OCI-LY1 (cell line): ENCODE measurements around the gene DPP7.

Experiments used
- H2AFZ ChIP-seq: fragments of 200-600 bp; sonication (generic), shearing (Covaris generic); 2 replicates; pipeline ENCODE4 v1.6.0; 2014; ENCODE audit warnings: antibody characterized with exemption, mild to moderate bottlenecking, low read length
- H3F3A ChIP-seq: fragments of 200-600 bp; sonication (generic), shearing (Covaris generic); 2 replicates; pipeline ENCODE4 v1.6.0; 2014; ENCODE audit warnings: mild to moderate bottlenecking, antibody characterized with exemption, low read length, moderate library complexity; ENCODE audit not compliant: insufficient read depth
- H3K27ac ChIP-seq: fragments of 200-600 bp; sonication (generic); 2 replicates; pipeline ENCODE4 v1.5.1; 2014; ENCODE audit warnings: low read length, mixed run types, mild to moderate bottlenecking, low read depth; ENCODE audit not compliant: poor library complexity, severe bottlenecking
- H3K27me3 ChIP-seq: fragments of 200-600 bp; sonication (generic); 2 replicates; pipeline ENCODE4 v1.6.0; 2014; ENCODE audit warnings: antibody characterized with exemption, mild to moderate bottlenecking, low read length, moderate library complexity; ENCODE audit not compliant: insufficient read depth
- H3K36me3 ChIP-seq: fragments of 200-600 bp; sonication (generic); 2 replicates; pipeline ENCODE4 v1.6.1; 2014; ENCODE audit warnings: mild to moderate bottlenecking, antibody characterized with exemption, low read length, moderate library complexity, mixed read lengths; ENCODE audit not compliant: insufficient read depth
- H3K4me1 ChIP-seq: fragments of 200-600 bp; sonication (generic); 2 replicates; pipeline ENCODE4 v1.5.1; 2014; ENCODE audit warnings: mild to moderate bottlenecking, low read length, moderate library complexity; ENCODE audit not compliant: insufficient read depth, severe bottlenecking
- H3K4me2 ChIP-seq: fragments of 200-600 bp; sonication (generic), shearing (Covaris generic); 2 replicates; pipeline ENCODE4 v1.6.1; 2014; ENCODE audit warnings: low read length
- H3K4me3 ChIP-seq: fragments of 200-600 bp; sonication (generic); 2 replicates; pipeline ENCODE4 v1.5.1; 2014; ENCODE audit warnings: low read length, low read depth, mild to moderate bottlenecking, mixed read lengths; ENCODE audit not compliant: poor library complexity, severe bottlenecking
- H3K79me2 ChIP-seq: fragments of 200-600 bp; shearing (Covaris generic); 2 replicates; pipeline ENCODE4 v1.6.1; 2016; ENCODE audit warnings: mixed run types, low read length, mixed read lengths; ENCODE audit not compliant: insufficient read depth
- H3K9ac ChIP-seq: fragments of 200-600 bp; sonication (generic), shearing (Covaris generic); 2 replicates; pipeline ENCODE4 v1.6.1; 2014; ENCODE audit warnings: mild to moderate bottlenecking, low read length, mixed read lengths
- H3K9me2 ChIP-seq: fragments of 200-600 bp; sonication (generic), shearing (Covaris generic); 2 replicates; pipeline ENCODE4 v1.6.1; 2014; ENCODE audit warnings: low read depth, mild to moderate bottlenecking, low read length, mixed read lengths
- H3K9me3 ChIP-seq: fragments of 200-600 bp; shearing (Covaris generic); 2 replicates; pipeline ENCODE4 v1.6.1; 2014; ENCODE audit warnings: low read length, mixed read lengths
- H4K20me1 ChIP-seq: fragments of 200-600 bp; sonication (generic), shearing (Covaris generic); 2 replicates; pipeline ENCODE4 v1.6.0; 2016; ENCODE audit warnings: mild to moderate bottlenecking, low read length; ENCODE audit not compliant: insufficient read depth
- CTCF ChIP-seq: fragments of 200-600 bp; sonication (generic), shearing (Covaris generic); IDR thresholded peaks from 2 replicates; pipeline ENCODE4 v1.5.1; 2017; ENCODE audit warnings: mild to moderate bottlenecking, antibody characterized with exemption, low read length, moderate library complexity, mixed read lengths
- EZH2 ChIP-seq: fragments of 200-600 bp; sonication (generic), shearing (Covaris generic); IDR thresholded peaks from 2 replicates; pipeline ENCODE4 v1.8.0; 2017; ENCODE audit warnings: borderline replicate concordance, mixed run types, mild to moderate bottlenecking, antibody characterized with exemption, low read length, moderate library complexity, mixed read lengths

The DPP7 gene

GRCh38 chr9:137089232-137089947 lies 25.1 kb downstream of the DPP7 start:
- H2AFZ ChIP-seq = no peak overlapping the region
- TF ChIP-seq EZH2 (no peak), CTCF (no peak)
- H3K9ac ChIP-seq = no peak overlapping the region; the same call in 1 of the 2 replicates
- no peaks in the 10 kb centered on the region for H3K9me2 ChIP-seq
- H4K20me1 ChIP-seq = no peaks in the 10 kb centered on the region
- H3K4me1 ChIP-seq = peaks cover 34% of the 10 kb centered on the region
- H3K27ac ChIP-seq = no peak overlapping the region
- no peaks in the 10 kb centered on the region for H3K27me3 ChIP-seq
- peaks cover 17% of the 10 kb centered on the region; the same call in 1 of the 2 replicates for H3K36me3 ChIP-seq
- no peak overlapping the region for H3K4me3 ChIP-seq
- H3K9me3 ChIP-seq = no peaks in the 10 kb centered on the region
- no peak overlapping the region for H3K4me2 ChIP-seq
- H3K79me2 ChIP-seq = no peaks in the 10 kb centered on the region
- H3F3A ChIP-seq = no peaks in the 10 kb centered on the region

DNA sequence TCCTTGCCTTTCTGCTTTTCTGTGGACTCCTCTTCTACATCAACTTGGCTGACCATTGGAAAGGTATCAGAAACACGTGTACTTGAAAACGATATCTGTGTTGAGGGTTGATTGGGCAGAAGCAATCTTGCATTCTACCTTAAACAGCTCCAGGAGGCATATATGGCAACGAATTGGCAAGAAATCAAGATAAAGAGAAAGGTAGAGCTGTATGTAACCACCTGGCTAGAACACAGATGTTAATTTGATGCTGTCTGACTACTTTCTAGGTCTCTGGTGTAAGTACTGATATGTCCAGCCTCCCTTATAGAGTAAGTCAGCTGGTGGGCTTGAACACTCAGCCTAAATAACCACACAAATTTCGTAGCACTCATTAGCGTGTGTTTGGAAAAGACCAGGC lies 26.4 kb downstream of the DPP7 start:
- H3K9me2 ChIP-seq = no peaks in the 10 kb centered on the region
- H3K36me3 ChIP-seq = peaks cover 20% of the 10 kb centered on the region
- H3K27me3 ChIP-seq = no peaks in the 10 kb centered on the region
- peak overlapping the region; percentile 85; the same call in 1 of the 2 replicates for H3K9ac ChIP-seq
- no peak overlapping the region for H3K27ac ChIP-seq
- no peaks in the 10 kb centered on the region for H4K20me1 ChIP-seq
- H3K9me3 ChIP-seq = no peaks in the 10 kb centered on the region
- TF ChIP-seq CTCF (no peak), EZH2 (no peak)
- H3K4me1 ChIP-seq = peaks cover 34% of the 10 kb centered on the region
- no peaks in the 10 kb centered on the region for H3F3A ChIP-seq
- H3K79me2 ChIP-seq = no peaks in the 10 kb centered on the region
- H3K4me3 ChIP-seq = peak overlapping the region; percentile 79
- H2AFZ ChIP-seq = no peak overlapping the region
- peak overlapping the region; percentile 86 for H3K4me2 ChIP-seq

DNA sequence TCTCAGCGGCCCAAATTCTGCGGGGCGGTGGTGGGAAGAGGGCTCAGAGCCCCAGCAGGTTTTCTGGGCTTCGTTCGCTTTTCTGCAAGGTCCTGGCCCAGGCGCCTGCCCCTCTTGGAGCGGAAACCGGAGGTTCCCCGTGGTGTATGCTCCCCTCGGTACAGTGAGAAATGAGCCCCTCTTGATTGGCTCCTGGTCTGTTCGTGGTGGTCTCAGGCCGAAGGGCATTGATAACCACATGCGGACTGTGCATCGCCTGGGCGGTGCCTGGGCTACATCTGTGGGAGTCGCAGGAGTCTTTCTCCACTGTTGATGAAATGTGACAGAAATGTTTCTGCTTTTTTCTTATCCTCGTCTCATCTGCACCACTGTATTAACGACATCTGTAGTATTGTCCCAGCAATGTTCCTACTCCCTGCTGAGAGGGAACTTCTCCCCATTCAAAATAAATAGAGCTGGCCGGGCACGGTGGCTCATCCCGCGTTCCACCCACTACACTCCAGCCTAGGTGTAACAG lies 27.1 kb downstream of the DPP7 start:
- Histone ChIP-seq H3K36me3 (peaks cover 19% of the 10 kb centered on the region), H2AFZ (0 out of 2 replicates have a peak overlapping the region, but pooled peaks have one; percentile 8), H3K27me3 (no peaks in the 10 kb centered on the region; the same call in 1 of the 2 replicates), H3K4me2 (peak overlapping the region; percentile 86), H3K9me2 (no peaks in the 10 kb centered on the region), H3K4me3 (peak overlapping the region; percentile 79), H3K9ac (peak overlapping the region; percentile 85), H3F3A (no peaks in the 10 kb centered on the region), H3K9me3 (no peaks in the 10 kb centered on the region), H3K4me1 (peaks cover 34% of the 10 kb centered on the region), H4K20me1 (no peaks in the 10 kb centered on the region), H3K27ac (peak overlapping the region; percentile 38), H3K79me2 (no peaks in the 10 kb centered on the region)
- TF ChIP-seq CTCF (no peak), EZH2 (no peak)
